ENCODE data around the gene SNAPIN. TPM values are rescaled to one million over a fixed set of nuclear protein-coding genes. Genes with fewer than 3 reads are reported as not detected.

SNAPIN gene
- total RNA-seq, 1 donor from 2014 or later, result 50.4 TPM

DNA sequence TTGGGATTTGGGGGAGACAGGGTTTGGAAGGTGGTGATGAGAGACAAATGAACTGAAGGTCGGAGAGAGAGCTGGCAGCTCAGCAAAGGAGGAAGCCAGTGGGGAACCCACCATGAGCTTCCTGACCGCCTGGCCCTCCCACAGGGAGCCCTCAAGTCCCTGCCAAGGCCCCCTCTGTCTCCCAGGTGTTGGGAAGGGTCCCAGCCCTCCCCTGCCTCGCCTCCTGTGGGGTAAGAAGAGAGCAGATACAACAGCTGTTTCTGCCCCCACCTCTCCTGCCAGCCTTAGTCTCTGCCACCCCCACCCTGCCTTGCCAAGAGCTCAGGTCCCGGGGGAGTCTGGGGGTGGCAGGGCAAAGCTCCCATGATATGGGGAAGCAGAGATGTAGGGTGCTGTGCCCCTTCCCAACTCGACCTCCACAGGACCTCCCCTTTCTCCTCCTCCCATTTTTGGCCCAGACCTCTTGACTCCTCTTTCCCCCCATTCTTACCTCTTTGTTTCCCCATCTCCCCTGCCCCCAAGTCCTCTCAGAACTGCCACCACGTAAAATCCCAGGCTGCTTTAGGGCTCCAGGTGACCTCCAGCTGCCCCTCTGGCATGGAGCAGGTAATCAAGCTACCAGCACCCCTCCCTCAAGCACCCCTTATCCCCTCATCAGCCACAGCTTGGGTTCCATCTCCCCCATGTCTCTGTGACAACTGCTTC, 29.7 kb upstream of the SNAPIN start:
- no peak for ATAC-seq (ENCODE audit: low read depth)
- H3K4me3 Mint-ChIP-seq, result no peak overlapping the region
- no peaks in the 10 kb centered on the region for H3K9me3 Mint-ChIP-seq
- ChIA-PET CTCF (interaction anchor here (0.9 to 3.8 kb wide), 4 partner anchors 41 to 118 kb away, joined by 3 to 38 read pairs (median 4); no protein-coding TSS in a partner anchor), POLR2A (interaction anchor here (1.0 to 5.5 kb wide), 5 partner anchors 10 to 99 kb away, joined by 3 to 27 read pairs (median 4); partner anchors contain the start of genes INTS3 and S100A2)
- intact Hi-C loops (cut with micrococcal nuclease), result no loop called here
- DNase-seq, result no peak
- H3K4me1 Mint-ChIP-seq, result peaks cover 37% of the 10 kb centered on the region
- peak overlapping the region; percentile 25 for H3K27ac Mint-ChIP-seq
- no peaks in the 10 kb centered on the region for H3K27me3 Mint-ChIP-seq
- H3K36me3 Mint-ChIP-seq (ENCODE audit: low read depth), result peaks cover 6% of the 10 kb centered on the region
- TF ChIP-seq CTCF (IDR thresholded peaks at IDR 0.05), result no peak

GRCh38 chr1:153629343-153629665, 29.2 kb upstream of the SNAPIN start:
- intact Hi-C loops (cut with micrococcal nuclease), result no loop called here
- Mint-ChIP-seq H3K27ac (no peak overlapping the region), H3K4me1 (peaks cover 41% of the 10 kb centered on the region), H3K9me3 (no peaks in the 10 kb centered on the region), H3K36me3 (ENCODE audit: low read depth) (peaks cover 11% of the 10 kb centered on the region), H3K4me3 (no peak overlapping the region), H3K27me3 (no peaks in the 10 kb centered on the region)
- no peak for DNase-seq
- no peak for TF ChIP-seq CTCF (IDR thresholded peaks at IDR 0.05)
- no peak for ATAC-seq (ENCODE audit: low read depth)
- ChIA-PET CTCF (interaction anchor here (0.9 to 3.8 kb wide), 4 partner anchors 41 to 119 kb away, joined by 3 to 38 read pairs (median 4); no protein-coding TSS in a partner anchor), POLR2A (interaction anchor here (1.0 to 5.5 kb wide), 4 partner anchors 31 to 98 kb away, joined by 3 to 27 read pairs (median 4); partner anchors contain the start of genes INTS3 and S100A2)

DNA sequence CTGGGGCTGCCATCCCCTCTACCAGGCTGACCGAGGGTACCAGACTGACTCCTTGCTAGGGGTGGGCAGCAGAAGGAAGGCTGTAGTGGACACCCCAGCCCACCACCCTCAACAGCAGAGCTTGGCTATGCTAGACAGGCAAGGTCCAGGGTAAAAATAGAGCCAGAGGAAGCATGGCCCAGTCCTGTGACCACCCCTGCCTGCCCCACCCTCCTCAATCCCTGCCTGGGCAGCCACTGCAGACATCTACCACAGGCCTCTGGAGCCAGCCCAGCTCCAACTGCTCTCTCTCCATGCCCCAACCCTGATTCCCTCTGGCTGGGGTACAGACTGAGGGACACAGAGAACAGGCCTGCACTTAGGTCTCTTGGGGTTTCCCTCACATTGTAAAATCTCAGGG, 28.5 kb upstream of the SNAPIN start:
- intact Hi-C loops (cut with micrococcal nuclease), result no loop called here
- Mint-ChIP-seq H3K27ac (no peak overlapping the region), H3K27me3 (no peaks in the 10 kb centered on the region), H3K4me3 (no peak overlapping the region), H3K4me1 (peaks cover 44% of the 10 kb centered on the region), H3K9me3 (no peaks in the 10 kb centered on the region), H3K36me3 (ENCODE audit: low read depth) (peaks cover 15% of the 10 kb centered on the region)
- ATAC-seq (ENCODE audit: low read depth) (no peak), DNase-seq (no peak)
- no peak for TF ChIP-seq CTCF (IDR thresholded peaks at IDR 0.05)
- ChIA-PET POLR2A (interaction anchor here (1.9 to 5.5 kb wide), 2 partner anchors 32 to 98 kb away, joined by 4 to 27 read pairs; partner anchors contain the start of gene INTS3), CTCF (interaction anchor here (1.2 kb wide), 1 partner anchor 58 kb away, joined by 4 read pairs; no protein-coding TSS in a partner anchor)

DNA sequence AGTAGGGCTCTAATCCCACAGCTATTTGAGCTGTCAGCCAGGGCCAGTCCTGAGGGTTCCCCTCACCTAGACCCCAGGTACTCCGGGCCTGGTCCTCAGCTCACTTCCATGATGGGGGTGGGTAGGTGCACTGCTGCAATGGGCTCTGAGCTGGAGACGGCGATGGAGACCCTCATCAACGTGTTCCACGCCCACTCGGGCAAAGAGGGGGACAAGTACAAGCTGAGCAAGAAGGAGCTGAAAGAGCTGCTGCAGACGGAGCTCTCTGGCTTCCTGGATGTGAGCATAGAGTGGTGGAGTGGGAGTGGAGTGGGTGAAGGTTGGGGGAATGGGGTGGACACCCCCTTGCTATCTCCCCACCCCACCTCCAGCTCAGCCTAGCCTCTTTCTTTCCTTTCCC, 28.1 kb upstream of the SNAPIN start:
- TF ChIP-seq CTCF (IDR thresholded peaks at IDR 0.05), result no peak
- POLR2A ChIA-PET, result interaction anchor here (1.9 to 5.5 kb wide), 2 partner anchors 32 to 97 kb away, joined by 4 to 27 read pairs; partner anchors contain the start of gene INTS3
- Mint-ChIP-seq H3K4me1 (peaks cover 45% of the 10 kb centered on the region), H3K27ac (no peak overlapping the region), H3K9me3 (no peaks in the 10 kb centered on the region), H3K36me3 (ENCODE audit: low read depth) (peaks cover 16% of the 10 kb centered on the region), H3K27me3 (no peaks in the 10 kb centered on the region), H3K4me3 (no peak overlapping the region)
- DNase-seq, result no peak
- intact Hi-C loops (cut with micrococcal nuclease), result no loop called here
- CTCF ChIA-PET, result interaction anchor here (1.2 kb wide), 1 partner anchor 58 kb away, joined by 4 read pairs; no protein-coding TSS in a partner anchor
- no peak for ATAC-seq (ENCODE audit: low read depth)
